Fibroblast of villous mesenchyme (primary cell): ENCODE measurements around the gene CCDC70. TPM values are rescaled to one million over a fixed set of nuclear protein-coding genes. Genes with fewer than 3 reads are reported as not detected.

Source experiments
- DNase-seq: peaks from one replicate; pipeline ENCODE4 v3.0.0-alpha.2; 2010; ENCODE audit warnings: low read depth
- H3K4me3 ChIP-seq: 2 replicates; pipeline ENCODE4 v1.5.1; 2011; ENCODE audit warnings: low read depth, mild to moderate bottlenecking, low read length
- total RNA-seq: library from RNA; depleted of rRNA; stranded (reverse); fragments of >200 nt; gene quantifications from 2 replicates; pipeline ENCODE4 v1.2.3, GENCODE V29; 2012
- TF ChIP-seq, protein P1 (sequence below): IDR thresholded peaks from 2 replicates; pipeline ENCODE4 v1.5.1; 2012; ENCODE audit warnings: low read depth, mild to moderate bottlenecking, low read length; ENCODE audit not compliant: insufficient read depth

Gene CCDC70
- total RNA-seq, 1 donor = not detected

DNA sequence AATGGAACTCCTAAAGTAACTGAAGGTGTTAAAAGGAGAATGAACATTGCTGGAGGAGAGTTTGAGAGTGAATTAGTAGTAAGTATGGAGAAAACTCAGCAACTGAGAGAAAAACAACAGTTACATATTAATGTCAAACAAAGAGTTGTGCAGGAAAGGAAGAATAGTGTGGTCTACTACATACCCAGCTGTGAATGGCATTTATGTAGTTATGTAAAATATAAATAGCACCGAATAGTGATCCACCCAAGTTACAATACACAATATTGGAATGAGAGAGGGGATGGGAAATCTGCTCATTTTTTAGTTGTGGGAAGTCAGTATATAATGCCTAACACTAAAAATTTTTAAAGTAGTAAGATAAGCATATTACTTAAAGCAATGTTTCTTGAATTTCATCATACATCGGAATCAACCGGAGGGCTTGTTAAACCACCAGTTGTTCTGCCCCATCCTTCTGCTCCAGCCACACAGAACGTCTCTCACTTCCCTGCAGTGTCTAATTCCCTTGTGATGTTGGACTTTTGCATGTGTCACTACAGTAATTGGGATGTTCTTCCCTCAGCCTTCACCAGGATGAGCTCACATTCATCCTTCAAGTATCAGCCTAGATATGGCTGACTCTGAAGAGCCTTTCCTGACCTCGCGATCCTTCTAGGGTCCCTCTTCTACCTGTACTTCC, 11.5 kb downstream of the CCDC70 start:
- no peak for DNase-seq
- TF ChIP-seq, protein P1, sequence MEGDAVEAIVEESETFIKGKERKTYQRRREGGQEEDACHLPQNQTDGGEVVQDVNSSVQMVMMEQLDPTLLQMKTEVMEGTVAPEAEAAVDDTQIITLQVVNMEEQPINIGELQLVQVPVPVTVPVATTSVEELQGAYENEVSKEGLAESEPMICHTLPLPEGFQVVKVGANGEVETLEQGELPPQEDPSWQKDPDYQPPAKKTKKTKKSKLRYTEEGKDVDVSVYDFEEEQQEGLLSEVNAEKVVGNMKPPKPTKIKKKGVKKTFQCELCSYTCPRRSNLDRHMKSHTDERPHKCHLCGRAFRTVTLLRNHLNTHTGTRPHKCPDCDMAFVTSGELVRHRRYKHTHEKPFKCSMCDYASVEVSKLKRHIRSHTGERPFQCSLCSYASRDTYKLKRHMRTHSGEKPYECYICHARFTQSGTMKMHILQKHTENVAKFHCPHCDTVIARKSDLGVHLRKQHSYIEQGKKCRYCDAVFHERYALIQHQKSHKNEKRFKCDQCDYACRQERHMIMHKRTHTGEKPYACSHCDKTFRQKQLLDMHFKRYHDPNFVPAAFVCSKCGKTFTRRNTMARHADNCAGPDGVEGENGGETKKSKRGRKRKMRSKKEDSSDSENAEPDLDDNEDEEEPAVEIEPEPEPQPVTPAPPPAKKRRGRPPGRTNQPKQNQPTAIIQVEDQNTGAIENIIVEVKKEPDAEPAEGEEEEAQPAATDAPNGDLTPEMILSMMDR = no peak
- H3K4me3 ChIP-seq = no peak overlapping the region

DNA sequence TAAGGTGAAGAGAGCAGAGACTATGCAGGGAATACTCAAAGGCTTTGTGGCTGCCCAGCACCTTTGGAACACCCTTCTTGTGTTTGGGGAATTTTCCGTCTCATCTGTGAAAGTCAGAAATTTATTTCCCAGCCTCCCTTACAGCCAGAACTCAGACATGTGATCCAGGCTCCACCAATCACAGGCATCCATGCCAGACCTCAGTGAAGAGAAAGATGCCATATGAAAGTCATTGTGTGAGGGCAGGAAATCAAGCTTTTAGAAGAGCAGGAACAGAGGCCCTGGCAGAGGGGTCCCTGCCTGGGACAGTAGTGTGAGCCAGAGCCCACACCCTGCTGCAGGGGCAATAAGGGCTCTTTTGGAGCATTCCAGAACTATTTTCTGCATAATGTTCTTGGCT, 12.1 kb downstream of the CCDC70 start:
- TF ChIP-seq, protein P1 = no peak
- DNase-seq = no peak
- no peak overlapping the region for H3K4me3 ChIP-seq

DNA sequence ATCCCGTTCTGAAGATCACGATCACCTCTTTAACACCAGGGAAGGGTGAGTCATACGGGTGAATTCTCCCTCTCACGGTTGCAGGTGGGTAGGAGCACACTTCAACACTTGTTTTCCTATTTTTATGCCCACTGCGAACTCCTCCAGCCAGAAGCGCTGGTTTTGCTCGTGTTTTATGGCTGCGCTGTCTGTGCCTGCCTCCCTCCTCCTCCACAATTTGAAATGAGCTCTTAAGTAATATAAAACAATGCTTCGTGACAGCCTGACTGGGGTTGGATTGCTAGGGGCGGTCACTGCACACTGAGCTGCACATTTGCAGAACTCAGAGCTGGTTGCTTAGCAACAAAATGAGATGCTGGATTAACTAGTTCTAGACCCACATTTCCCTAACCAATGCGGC, 12.9 kb downstream of the CCDC70 start:
- H3K4me3 ChIP-seq = no peak overlapping the region
- TF ChIP-seq, protein P1 = no peak
- peak; percentile 8 for DNase-seq

DNA sequence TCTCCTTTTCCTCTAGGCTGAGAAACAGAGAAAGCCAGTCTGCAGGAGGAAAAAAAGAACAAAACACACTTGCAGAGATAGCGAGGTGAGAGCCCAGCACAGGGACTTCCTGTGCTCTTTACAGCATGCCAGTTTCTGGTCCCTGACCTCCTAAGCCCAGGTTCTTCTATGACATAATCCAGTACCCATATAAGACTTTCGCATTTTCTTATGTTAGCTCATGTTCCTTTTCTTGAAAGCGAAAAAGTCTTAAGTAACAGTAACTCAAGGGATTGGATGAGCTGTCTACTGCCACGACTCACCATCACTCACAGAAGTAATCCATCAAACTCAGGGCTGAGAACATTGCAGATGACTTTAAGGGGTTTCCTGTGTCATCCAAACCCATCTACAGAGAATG, 17.4 kb downstream of the CCDC70 start:
- H3K4me3 ChIP-seq = no peak overlapping the region
- no peak for DNase-seq
- TF ChIP-seq, protein P1 = no peak

DNA sequence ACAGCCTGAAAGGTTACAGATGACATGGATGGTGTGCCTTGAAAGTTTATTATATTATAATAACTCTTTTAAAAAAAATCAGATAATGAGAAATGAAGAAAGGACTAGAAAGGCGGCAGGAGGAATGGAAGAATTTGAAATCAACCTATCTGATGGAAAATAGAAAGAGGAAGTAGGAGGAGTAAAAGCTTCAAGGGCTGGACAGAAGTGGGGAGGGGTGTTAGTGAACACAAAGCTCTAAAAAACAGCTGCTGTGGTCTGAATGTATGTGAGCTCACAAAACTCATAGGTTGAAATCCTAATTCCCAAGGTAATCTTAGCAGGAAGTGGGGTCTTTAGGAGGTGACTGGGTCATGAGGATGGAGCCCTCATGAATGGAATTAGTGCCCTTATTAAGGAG, 19.5 kb downstream of the CCDC70 start:
- DNase-seq = no peak
- TF ChIP-seq, protein P1 = no peak

DNA sequence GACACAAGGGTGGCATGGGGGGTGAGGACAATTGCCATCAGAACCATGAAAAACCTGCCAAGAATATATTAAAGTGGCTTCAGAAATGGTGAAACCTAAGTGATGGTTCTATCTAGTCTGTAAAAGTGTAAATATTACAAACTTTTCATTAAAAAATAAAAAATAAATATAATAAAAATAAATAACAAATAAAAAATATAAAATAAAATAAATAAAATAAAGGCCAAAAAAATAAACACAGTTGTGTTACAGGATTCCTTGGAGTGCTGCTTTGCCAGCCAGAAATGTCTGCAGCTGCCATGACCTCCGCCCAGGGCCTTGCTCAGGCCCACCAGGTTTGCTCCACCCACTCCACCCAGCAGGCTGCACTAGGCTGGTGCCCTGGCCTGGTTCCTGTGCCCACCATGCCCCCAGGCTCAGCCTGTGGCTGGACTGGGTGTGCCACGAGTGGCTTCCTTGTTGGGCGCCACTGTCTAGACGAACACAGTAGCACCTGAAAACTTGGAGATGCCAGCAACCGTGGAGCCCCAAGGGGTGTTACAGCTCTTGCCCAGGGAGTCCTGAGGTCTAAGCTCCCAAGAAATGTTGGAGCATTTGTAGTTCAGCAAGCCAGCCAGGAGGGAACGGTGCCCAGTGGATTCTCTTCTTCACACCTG, 20.9 kb downstream of the CCDC70 start:
- no peak for DNase-seq
- TF ChIP-seq, protein P1 = no peak
- no peak overlapping the region for H3K4me3 ChIP-seq

More for the DNA sequence above, 19.5 kb downstream of the CCDC70 start:
- H3K4me3 ChIP-seq = no peak overlapping the region

DNA sequence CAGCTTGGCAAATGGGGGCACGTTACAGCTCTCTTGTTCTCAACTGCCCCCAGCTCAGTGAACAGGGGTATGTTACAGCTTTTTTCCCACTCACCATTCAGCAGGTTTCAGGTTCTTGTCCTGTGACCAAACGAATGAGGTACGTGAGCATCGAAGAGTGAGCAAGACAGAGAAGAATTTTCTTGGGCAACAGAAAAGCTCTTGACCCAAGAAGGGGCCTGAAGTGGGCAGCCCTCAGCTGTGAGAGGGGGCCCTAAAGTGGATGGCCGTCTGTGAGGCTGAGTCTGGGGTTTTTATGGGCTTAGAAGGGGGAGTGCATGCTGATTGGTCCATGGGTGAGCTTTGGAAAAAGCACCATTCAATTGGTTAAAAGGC, 21.4 kb downstream of the CCDC70 start:
- no peak for DNase-seq
- H3K4me3 ChIP-seq = no peak overlapping the region
- TF ChIP-seq, protein P1 = no peak
